Renal cortex interstitium (tissue), 15 donors: ENCODE results near the gene GPR39. TPM values are rescaled to one million over a fixed set of nuclear protein-coding genes. Genes with fewer than 3 reads are reported as not detected.
"Not testable (repeated sequence)": the region's sequence is repeated elsewhere in the genome, so short reads cannot be mapped to it uniquely, and the experiment has no call there.

ENCODE experiments used
- DNase-seq, 11 donors: peaks; one replicate each; pipeline ENCODE4 v3.0.0-alpha.2; 2013; ENCODE audit warnings: low read depth in 9 of 11, low spot score in 4 of 11; ENCODE audit errors: extremely low read depth in 1 of 11
- long read RNA-seq, 16 experiments: transcript quantifications; one replicate each; lab custom pipeline, GENCODE V29; 2026
- polyA plus RNA-seq, 3 donors: library from polyadenylated mRNA; unstranded; fragments of 120-200 nt; gene quantifications; one replicate each; pipeline ENCODE4 v1.2.1, GENCODE V29; 2013; ENCODE audit not compliant: insufficient read length in 3 of 3

The GPR39 gene
- 1 to 10 TPM; 2.6 to 3.7 (median 3.3) TPM for polyA plus RNA-seq
- long read RNA-seq, donor 1, result 0 reads
- long read RNA-seq, donor 2, result 0 reads
- long read RNA-seq, donor 3, partial matches to known transcripts, result 41 of 41 reads
- long read RNA-seq, donor 3, other reads (novel, unspliced or antisense), result 0 of 41 reads
- long read RNA-seq, donor 4, result 0 reads
- long read RNA-seq, donor 5, result 0 reads
- long read RNA-seq, donor 6, partial matches to known transcripts, result 6 of 52 reads
- long read RNA-seq, donor 6, other reads (novel, unspliced or antisense), result 46 of 52 reads
- long read RNA-seq, donor 7, result 0 reads
- long read RNA-seq, donor 8, result 0 reads
- long read RNA-seq, donor 9, result 0 reads
- long read RNA-seq, donor 10, result 0 reads
- long read RNA-seq, donor 11, result 0 reads
- long read RNA-seq, donor 12, result 0 reads
- long read RNA-seq, donor 13, result 0 reads
- long read RNA-seq, donor 14, result 0 reads
- long read RNA-seq, donor 15, result 0 reads
- long read RNA-seq, donor 16, result 0 reads

DNA sequence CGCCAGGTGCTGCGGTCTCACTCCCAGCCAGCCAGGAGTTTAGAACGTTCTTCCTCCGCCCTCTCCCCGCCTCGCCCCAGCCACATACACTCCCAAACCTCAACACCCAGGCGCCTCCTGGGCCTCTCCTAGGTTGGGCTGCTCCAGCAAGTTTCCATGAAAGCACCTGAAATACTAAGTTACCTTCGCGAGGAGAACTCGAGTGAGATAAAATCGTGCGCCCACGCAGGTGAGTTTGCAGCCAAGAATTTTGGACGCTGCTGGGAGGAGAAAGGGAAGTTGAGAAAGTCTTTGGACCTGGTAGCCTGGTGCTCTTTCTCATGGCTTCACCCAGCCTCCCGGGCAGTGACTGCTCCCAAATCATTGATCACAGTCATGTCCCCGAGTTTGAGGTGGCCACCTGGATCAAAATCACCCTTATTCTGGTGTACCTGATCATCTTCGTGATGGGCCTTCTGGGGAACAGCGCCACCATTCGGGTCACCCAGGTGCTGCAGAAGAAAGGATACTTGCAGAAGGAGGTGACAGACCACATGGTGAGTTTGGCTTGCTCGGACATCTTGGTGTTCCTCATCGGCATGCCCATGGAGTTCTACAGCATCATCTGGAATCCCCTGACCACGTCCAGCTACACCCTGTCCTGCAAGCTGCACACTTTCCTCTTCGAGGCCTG is at the start of gene GPR39:
TSS of gene GPR39 (plus strand) at position 83 of the 673 bp plus-strand sequence.
- no peak for DNase-seq

DNA sequence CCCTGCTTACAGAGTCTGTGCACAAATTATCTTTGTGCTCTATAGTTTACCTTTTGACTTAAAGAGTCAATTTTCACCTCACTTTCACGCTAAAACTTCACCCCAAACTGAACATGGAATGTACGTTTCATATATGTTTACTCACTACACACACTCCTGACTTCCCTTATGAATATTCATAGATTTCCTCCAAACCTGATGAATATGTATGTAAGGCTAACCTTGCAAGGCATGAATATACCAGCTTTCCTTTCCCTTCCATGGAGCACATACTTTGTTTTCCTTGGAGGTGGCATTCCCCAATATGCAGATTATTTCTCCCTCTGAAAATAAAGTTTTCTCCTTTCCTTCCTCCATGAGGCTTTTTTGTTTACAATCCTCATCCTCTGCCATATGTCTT is 48.4 kb upstream of the GPR39 start:
- DNase-seq, result no peak

DNA sequence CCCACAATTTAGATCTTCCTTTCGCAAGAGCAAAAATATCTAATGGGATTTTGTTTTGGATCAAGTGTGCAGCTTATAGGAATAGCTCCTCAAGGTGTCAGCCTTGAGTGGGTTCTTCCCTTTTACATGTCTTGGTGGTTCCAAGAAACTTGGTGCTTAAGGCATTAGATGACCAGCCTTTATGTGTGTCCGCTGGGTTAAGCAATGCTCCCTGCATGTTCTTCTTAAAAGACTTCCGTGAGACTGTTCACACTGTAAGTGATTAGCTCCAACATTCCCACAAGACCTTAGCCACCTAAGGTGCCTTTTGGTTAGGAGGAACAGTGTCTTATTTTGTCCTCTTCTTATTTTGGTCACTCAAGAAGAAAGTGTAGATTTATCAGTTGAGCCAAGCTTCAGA is 44.3 kb upstream of the GPR39 start:
- DNase-seq, result no peak

DNA sequence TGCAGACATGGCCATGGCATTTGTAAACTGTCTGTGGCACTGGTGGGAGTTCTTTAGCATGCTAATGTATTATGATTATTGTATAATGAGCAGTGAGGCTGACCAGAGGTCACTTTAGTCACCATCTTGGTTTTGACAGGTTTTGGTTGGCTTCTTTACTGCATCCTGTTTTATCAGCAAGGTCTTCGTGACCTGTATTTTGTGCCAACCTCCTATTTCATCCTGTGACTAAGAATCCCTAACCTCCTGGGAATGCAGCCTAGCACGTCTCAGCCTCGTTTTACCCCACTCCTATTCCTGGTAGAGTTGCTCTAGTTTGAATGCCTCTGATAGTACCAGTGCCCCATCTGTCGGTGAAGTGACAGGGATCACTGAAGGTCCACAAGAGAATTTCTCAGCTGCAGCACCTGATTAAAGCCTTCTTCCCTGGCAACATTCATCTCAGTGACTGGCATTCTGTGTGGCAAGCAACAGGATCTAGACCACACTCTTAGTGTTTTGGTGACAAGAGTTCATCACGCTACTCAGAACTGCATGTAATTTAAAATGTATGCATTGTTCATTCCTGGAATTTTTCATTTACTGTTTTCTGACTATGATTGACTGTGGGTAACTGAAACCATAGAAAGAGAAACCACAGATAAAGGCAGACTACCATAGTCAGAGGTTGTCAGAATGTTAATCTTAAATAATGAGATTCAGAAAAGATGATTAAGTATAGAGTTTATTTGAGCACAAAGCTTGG is 43.0 kb upstream of the GPR39 start:
- no peak for DNase-seq

DNA sequence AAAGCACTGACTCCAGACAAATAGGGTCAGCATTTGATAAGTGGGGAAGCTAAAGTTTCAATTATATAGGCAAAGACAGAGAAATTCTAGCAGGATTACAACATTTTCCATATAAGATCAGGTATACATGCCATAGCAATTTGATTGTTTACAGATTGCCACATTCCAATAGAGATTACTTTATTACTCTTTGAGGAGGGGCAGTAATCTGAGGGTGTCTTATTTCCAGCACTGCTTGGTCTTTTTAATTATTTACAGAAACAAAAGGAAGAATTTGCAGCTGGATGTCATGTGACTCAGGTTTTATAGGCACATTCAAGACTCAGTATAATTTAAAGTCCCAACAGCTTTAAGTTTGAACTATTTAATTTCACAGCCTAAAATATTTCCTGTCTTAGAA is 42.5 kb upstream of the GPR39 start:
- no peak for DNase-seq

DNA sequence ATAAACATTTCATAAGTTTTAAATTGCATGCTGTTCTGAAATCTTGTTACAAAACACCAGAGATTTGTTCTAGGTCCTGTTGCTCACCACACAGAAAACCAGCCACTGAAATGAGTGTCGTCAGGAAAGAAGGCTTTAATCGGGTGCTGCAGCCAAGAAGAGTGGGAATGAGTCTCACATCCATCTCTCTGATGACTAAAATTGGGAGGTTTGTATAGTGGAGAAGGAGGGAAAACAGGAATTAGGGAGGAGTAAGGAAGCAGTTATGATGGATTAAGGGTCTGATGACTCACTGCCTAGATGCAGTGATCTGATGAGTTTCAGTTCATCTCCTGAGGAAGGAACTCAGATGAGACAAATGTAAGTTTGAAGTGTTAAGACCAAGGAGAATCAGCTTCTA is 42.1 kb upstream of the GPR39 start:
- no peak for DNase-seq

DNA sequence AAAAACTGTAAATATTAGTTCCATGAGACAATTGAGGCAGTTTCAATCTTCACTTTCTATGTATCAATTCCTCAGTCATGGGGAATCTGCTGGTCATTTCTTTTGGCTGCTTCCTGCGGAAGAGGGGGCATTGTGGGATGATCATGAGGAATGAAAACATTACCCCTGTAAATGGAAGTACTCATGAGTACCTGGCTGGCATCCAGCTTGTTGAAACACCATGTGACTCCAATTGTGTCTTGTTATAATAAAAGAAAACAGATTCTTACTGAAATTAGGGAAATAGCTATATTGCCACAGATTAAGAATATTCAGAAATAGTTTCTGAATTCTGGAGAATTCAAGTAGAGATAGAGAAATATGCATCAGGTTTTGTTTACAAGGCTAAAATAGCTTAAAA is 41.6 kb upstream of the GPR39 start:
- no peak for DNase-seq

DNA sequence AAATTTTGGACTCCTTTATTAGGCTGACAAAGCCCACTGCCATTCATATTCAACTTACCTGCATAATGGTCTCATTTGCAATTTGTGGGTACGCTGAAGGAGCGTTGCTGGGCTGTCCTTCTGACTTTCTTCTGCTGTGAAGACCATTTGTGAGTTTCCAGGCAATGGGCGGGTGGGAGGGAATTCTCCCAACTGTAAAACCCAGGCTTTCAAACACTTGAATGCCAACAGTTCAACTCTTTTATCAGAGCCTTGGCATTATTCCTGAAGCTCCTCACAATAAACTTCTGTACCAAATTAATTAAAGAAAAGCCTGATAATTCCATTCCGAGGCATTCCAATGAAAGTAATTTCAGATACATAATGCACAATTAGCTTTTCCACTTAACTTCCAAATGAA is 35.2 kb upstream of the GPR39 start:
- no peak for DNase-seq

DNA sequence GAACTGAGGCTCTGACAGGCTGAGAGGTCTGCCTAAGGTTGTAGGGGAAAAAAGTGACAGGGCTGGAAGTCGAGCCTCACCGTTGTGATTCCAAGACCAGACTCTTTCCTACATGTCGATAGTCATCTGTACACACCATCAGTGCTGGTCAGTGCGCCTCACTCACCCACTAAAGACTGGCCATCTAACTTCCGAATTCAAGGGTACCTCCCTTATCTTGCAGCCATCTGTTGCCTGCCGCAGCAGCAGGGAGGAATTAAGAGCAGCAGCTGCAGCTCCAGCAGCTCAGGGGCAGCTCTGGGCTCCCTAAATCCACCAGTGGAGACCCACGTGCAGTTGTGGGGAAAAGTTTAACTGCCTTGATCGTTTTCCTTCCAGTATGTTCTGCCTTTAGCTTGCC is 32.6 kb upstream of the GPR39 start:
- no peak for DNase-seq

DNA sequence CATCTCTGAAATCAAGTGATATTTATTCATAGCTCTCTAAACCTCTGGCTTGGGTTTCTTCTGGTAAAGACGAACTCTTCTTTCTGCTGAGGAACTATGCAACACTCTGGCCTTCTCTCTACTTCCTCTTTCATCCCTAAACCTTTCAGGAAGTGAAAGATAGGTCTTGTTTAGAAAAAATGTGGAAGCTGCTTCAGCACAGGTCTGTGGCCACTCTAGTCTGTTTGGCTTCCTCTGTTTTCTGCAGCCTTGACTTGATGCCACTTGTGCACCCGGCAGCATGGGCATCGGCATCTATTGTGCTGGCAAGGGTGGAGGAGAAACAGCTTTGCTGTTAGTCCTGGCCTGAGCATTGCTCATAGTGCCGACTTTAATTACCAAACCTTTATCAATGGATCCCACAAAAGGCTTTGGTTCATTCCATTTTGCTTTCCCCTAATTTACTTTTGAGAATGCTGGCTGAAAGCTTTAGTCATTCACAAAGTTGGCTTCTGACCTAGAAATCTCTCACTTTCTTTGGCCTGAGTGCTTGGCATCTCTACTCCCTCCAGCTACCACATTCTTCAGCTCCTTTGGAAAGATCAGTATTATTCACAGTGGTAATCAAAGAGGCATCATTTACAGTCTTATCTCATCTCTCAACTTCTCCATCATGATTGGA is 32.0 kb upstream of the GPR39 start:
- DNase-seq, result no peak

DNA sequence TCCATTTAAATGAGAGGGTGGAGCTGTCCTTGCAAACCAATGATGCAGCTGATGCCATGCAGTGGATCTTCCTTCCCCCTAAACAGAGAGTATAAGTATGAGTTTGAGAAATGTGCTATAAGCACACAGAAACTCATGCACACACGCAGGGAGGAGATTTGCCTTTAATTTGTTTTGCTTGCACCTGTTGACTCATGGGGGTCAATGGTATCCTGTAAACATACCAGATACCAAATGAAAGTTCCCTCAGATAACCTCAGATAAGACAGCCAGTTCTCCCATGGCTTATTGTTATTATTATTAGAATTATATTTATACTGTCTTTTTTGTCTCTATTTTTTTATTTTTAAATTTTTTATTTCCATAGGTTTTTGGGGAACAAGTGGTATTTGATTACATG is 29.5 kb upstream of the GPR39 start:
- DNase-seq, result no peak

DNA sequence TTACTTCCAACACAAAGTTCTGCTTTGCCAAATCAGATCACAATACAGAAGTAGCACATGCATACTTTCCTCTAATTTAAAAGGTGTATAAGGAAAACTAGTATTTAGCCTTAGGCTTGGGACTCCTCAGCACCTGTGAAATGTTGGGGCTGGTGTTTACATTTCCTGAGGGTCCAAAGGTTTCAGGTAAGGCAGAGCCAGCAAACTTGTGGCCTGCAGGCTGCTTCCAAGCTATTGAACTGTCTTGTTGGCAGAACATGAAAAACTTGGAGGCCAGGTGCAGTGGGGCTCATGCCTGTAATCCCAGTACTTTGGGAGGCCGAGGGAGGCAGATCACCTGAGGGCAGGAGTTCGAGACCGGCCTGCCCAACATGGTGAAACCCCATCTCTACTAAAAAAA is 26.5 kb upstream of the GPR39 start:
- no peak for DNase-seq

DNA sequence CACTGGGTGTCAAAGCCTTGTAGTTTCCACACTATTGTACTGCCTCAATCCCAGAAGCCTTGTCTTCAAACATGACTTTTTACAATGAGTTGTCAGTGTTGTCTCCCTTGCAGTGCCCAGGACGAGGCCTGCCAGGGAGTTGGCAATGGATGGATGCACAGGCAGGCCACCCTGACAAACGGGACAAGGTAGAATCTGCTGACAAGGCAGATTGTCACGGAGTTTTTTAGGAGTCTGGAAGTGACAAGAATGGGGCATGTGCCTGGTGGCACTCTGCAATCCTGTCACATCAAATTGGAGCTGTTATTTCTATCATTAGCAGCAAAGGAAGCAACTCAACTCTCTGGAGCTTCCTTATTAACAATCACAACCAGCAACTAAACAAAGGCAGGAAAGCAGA is 25.2 kb upstream of the GPR39 start:
- DNase-seq, result no peak

DNA sequence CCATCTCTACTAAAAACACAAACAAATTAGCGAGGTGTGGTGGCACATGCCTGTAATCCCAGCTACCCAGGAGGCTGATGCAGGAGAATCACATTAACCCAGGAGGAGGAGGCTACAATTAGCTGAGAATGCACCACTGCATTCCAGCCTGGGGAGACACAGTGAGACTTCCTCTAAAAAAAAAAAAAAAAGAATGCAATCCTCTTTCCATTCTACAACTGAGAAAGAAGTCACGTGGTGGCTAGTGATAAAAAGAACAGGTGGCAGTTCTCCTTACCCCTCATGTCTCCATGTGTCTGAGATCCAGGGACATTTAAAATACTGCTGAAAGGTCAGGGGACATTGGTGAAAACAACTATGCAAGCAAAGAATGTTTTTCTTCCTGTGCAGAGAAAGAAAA is 24.4 kb upstream of the GPR39 start:
- DNase-seq, result peak in 6 of 11 donors; percentile 24 to 65 (median 35)

DNA sequence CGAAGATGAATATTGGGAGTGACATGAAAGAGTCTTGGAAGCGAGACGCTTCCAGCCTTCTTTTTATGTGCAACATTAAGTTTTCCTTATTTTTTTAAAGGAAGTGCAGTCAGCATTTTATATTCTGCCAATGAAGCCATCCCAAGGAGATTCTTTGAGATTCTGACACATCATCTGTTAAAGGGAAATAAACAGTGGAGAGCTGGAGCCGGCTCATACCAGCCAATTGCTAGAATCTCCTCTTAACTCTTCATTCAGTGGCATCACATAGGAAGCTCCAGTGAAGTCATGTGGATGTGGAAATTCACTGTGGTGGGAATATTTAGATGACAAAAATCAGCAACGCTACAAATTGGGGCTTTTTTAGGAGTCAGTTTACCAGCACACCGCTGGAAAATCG is 23.7 kb upstream of the GPR39 start:
- no peak for DNase-seq

DNA sequence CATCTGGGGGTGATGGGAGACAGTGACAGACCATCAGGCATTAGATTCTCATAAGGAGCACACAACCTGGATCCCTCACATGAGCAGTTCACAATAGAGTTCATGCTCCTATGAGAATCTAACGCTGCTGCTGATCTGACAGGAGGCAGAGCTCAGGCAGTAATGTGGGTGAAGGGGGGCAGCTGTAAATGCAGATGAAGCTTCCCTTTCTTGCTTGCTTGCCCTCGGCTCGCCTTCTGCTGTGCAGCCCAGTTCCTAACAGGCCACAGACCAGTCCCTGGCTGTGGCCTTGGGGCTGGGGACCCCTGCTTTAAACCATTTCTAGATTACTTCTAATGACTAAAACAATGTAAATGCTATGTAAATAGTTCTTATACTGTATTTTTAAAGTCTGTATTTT is 19.6 kb upstream of the GPR39 start:
- not testable (repeated sequence) for DNase-seq

DNA sequence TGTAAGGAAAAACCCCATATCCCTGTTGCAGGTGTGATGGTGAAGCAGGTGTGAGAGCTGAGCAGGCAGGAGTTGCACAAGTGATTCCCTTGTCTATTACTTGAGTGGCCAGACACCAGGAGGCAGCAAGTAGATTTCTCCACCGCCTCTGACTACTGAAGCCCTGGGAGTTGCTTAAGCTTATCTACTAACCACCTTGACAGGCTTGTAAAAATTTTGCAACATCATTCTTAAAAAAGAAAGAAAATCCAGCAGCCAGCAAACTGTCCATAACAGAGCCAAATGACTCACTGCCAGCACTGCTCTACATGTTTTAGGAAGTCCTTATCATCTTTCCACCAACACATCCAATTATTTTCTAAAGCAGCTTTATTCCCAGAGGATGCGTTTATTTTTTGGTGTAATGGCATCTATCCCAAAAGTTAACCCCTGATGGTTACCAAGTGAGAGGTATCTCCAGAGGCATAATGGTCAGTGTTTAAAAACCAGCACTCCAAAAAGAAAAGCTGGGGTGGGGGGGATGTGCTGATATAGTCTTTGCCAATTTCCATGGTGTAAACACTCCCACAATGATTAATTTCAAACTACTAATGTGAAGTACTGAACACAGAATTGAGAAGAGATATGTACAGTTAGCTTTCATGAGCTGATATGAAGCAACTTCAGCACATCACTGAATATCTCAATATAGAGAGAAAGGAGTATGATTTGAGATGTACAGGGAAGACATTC is 16.3 kb upstream of the GPR39 start:
- DNase-seq, result no peak

DNA sequence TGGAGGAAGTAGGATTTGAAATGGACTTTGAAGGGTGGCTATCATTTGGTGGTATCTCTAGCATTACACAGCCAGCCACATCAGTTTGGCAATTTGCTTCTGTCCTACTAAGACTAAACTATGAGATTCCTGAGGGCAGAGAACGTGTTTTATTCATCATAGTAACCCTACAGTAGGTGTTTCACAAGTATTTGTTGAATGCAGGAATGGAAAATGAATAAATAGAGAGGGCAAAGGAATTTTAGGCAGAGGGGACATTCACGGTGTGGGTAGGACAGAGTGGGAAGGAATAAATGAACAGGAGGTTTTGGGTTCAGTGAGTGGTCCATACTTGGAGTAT is 15.7 kb upstream of the GPR39 start:
- DNase-seq, result no peak

DNA sequence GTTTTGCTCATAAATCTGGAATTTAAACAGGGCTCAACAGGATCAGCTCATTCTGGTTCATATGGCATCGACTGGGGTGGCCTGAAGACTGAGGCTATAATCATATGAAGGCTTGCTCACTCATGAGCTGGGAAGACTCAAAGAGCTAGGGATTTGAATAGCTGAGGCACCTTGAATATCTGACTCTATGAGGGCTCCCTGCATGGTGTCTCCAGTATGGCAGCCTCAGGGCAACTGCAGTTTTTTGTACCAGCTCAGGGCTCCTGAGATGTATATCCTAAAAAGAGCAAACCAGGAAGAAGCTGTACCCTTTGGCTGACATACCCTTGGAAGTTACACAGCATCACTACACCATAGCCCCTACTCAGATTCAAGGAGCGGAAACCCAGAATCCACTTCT is 15.3 kb upstream of the GPR39 start:
- DNase-seq, result no peak
